HG02642 (cell line): ENCODE measurements around the gene UPF1.
"Not testable (repeated sequence)": the region's sequence is repeated elsewhere in the genome, so short reads cannot be mapped to it uniquely, and the experiment has no call there.

ENCODE experiments used
- ATAC-seq: cut with Tn5 transposase; IDR thresholded peaks from one replicate; pipeline ENCODE4 v1.9.1; 2021; ENCODE audit warnings: mild to moderate bottlenecking; ENCODE audit not compliant: unreplicated experiment, poor library complexity

Gene UPF1

GRCh38 chr19:18798384-18799352, 33.1 kb upstream of the UPF1 start:
- ATAC-seq = no peak

- no peak for ATAC-seq
These were observed 32.3 kb upstream of the UPF1 start for GRCh38 chr19:18799389-18799970.

- ATAC-seq = no peak
These were observed 31.7 kb upstream of the UPF1 start for GRCh38 chr19:18800079-18800478.

DNA sequence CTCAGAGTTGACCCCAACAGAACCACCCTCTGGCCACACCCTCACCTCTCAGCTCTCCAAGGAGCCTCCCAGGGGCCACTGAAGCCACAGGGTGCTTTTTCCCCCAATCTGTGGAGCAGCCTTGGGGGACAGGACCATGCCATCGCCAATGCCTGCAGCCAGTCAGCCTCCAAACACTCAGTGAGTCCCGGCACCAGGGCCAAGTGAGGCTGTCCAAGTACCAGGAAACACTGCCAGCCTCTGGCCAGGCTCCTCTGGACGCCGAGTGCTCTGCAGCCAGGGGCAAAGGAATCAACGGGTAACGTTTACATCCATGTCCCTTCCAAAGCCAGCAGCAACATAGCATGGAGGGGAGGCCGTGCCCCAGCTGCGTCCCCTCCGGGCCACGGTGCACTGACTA, 31.1 kb upstream of the UPF1 start:
- ATAC-seq = no peak

GRCh38 chr19:18802354-18802753, 29.4 kb upstream of the UPF1 start:
- ATAC-seq = no peak

- no peak for ATAC-seq
These were observed 28.1 kb upstream of the UPF1 start for GRCh38 chr19:18803550-18804138.

DNA sequence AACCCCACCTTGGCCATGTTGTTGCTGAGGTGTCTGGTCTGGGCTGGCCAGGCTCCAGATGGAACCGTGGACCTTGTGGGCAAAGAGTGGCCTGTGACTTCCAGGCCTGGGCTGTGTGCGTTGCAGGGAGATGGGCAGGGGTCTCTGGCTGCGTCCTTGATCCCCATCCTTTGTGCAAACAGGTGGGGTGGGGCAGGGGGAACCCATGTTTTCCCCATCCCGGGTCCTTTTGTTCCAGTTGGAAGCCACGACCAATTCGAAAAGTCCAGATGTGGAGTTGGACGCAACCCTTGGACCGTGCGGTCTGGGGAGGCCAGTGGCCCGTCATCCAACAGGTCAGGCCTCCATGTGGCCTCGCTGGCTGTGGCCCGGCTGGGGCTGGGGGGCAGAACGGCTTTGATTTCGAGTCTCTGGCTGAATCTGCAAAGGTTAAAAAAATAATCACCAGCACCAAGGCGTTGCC, 27.6 kb upstream of the UPF1 start:
- ATAC-seq = no peak

GRCh38 chr19:18804643-18805042, 27.1 kb upstream of the UPF1 start:
- no peak for ATAC-seq

DNA sequence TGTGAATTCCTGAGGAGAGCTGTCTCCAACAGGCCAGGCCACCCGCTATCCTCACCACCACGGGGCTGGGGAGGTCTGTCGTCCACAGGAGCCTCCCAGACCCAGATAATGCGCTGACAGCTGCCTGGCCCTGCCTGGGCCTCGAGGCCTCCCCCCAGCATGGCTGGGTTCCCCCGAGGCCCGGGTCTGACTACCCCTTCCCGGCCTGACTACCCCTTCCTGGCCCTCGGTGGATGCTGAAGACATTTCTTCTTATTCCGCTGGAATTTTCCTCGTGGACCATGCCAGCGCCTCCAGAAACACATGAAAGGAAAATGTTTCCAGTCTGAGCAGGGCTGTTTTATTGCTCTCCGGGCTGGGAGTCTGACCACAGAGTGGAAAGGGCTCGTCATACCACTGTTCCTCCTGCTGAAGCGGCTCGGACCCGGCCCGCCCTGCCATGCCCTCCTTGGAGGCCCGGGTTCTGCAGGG, 23.9 kb upstream of the UPF1 start:
- no peak for ATAC-seq

DNA sequence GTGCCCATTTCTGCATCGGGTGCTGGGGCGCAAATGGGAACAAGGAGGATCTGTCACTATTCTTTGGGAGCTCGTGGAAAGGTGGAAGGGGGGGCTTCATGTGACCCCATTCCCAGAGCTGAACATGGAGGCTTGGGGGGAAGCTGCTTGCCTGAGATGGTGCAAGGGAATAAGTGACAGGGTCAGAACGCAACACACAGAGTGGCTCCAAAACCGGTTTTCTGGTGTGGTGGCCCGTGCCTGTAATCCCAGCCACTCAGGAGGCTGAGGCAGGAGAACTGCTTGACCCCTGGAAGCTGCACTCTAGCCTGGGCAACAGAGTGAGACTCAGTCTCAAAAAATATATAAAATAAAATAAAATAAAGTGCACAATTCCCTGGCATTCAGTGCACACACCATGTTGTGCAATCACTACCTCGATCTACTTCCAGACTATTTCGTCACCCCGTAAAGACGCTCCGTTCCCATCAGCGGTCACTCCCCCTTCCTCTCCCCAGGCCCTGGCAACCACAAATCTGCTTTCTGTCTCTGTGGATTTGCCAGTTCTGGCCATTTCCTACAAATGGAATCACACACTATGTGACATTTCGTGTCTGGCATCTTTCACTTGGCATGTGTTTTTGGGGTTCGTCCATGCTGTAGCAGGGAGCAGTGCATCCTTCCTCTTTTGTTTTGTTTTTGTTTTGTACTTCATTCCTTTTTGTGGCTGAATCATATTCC, 22.4 kb upstream of the UPF1 start:
- no peak for ATAC-seq

- ATAC-seq = not testable (repeated sequence)
These were observed 20.1 kb upstream of the UPF1 start for GRCh38 chr19:18811638-18812037.

DNA sequence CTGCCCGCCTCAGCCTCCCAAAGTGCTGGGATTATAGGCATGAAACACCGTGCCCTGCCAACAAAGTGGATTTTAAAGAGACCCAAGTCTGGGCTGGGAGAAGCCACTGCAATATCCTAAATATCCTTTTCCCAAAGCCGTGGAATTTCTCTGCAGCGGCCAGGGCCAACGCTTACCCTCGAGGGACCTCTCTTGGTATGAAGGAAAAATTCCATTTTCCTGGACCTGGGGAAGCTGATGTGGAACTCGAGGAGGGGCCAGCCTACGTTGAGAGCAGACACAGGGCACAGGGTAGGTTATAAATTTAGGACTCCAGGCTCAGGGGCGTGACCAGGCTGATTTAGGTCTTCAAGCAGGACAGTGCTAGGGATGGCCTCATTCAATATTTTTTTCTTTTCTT, 17.7 kb upstream of the UPF1 start:
- ATAC-seq = no peak

DNA sequence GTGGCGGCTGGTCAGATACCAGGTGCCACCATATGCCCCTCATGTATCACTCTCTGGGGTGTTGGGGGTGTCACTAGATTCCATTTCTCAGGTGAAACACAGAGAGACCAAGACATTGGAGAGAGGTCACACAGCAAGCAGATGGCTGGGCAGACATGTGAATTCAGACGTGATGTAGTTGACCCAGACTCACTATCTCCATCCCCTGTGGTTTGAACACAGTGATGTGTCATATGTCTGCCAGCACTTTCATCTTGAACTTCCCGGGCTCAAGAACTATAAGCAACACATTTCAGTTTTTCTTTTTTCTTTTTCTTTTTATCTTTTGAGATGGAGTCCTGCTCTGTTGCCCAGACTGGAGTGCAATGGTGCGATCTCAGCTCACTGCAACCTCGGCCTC, 16.1 kb upstream of the UPF1 start:
- ATAC-seq = no peak

DNA sequence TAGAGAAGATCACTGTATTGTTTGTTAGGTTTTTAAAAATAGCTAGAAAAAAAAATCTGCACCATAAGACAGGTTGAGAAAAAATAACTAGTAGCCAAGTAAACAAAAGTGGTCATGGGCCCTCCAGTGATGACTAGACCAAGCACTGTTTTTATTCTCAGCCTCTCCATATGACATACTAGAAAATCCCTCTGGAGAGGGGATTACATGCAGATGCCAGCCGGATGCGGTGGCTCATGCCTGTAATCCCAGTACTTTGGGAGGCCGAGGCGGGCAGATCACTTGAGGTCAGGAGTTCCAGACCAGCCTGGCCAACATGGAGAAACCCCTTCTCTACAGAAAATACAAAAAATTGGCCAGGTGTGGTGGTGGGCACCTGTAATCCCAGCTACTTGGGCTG, 15.1 kb upstream of the UPF1 start:
- not testable (repeated sequence) for ATAC-seq

DNA sequence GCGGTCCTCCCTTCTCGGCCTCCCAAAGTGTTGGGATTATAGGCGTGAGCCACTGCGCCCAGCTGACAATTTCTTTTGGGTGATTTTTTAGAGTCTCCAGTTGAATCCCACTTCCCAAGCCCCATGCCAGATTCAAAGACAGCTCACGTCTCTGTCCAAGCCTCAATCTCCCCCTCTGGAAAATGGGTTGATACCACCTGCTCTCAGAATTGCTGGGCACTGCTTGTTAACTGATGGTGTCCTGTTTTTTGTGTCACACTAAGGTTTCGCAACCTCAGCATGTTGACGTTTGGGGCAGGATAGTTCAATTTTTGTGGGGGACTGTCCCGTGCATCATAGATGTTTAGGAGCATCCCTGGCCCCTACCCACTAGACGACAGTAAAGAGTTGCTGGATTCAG, 14.2 kb upstream of the UPF1 start:
- ATAC-seq = no peak

DNA sequence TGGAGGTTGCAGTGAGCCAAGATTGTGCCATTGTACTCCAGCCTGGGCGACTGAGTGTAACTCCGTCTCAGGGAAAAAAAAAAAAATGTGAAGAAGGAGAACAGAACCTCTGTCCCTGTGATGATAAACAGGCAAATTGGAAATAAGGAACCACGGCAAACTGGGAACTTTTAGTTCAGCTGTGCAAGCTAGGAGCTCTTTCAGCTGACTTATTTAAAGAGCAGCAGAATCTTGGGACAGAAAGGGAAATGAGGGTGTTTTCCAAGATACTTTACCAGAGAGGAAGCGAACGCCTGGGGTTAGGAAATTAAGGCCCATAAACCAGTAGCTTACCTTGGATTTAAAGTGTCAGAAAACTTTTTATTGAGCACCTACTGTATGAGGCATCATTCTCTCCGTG, 3.0 kb upstream of the UPF1 start:
- ATAC-seq = no peak

DNA sequence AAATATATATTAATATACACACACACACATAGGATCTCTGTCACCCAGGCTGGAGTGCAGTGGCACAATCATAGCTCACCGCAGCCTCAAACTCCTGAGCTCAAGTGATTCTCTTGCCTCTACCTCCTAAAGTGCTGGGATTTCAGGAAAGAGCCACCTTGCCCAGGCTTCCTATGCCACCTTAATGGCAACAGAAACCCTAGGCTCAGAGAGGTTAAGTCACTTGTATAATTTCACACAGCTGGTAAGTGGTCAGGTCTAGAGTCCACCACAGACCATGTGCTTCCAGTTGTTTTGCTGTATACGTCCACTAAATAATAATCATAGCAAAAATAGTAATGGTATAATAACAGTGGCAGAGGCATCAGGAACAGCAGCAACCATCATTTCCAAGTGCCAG, 1.3 kb upstream of the UPF1 start:
- no peak for ATAC-seq

GRCh38 chr19:18832306-18833140, 764 bp downstream of the UPF1 start:
- peak; percentile 31 for ATAC-seq

DNA sequence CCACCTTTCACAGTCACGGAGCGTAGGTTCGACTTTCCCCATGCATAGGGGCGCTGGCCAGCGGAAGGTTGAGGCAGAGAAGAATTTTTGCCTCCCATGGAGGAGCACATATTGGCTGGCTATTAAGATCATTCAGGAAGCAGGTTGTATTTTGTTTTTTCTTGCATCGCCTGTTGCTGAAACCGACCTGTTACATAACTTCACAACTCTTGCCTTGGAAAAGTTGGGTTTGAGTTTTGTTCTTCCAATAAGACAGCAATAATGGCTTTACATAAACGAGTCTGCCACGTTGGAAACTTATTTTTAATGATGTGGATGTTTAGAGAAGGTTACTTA, 1.4 kb downstream of the UPF1 start:
- ATAC-seq = no peak
